Measurements from ENCODE around the gene PCSK5.
A peak's percentile ranks its signal among the peaks of the same experiment; 100 is the strongest.

PCSK5 gene

GRCh38 chr9:76090909-76091308, 200.4 kb downstream of the PCSK5 start:
- no peak for DNase-seq

- no peak for DNase-seq
These were observed 202.1 kb downstream of the PCSK5 start for GRCh38 chr9:76092572-76092971.

GRCh38 chr9:76095585-76095984, 205.1 kb downstream of the PCSK5 start:
- DNase-seq = no peak

- DNase-seq = no peak
These were observed 209.0 kb downstream of the PCSK5 start for GRCh38 chr9:76099516-76099915.

GRCh38 chr9:76101075-76101474, 210.6 kb downstream of the PCSK5 start:
- DNase-seq = no peak

GRCh38 chr9:76101491-76101890, 211.0 kb downstream of the PCSK5 start:
- DNase-seq = no peak

- DNase-seq = no peak
These were observed 211.5 kb downstream of the PCSK5 start for GRCh38 chr9:76101947-76102346.

GRCh38 chr9:76103531-76104315, 213.2 kb downstream of the PCSK5 start:
- DNase-seq = no peak

- DNase-seq = no peak
These were observed 217.0 kb downstream of the PCSK5 start for GRCh38 chr9:76107482-76107881.

GRCh38 chr9:76109953-76110352, 219.5 kb downstream of the PCSK5 start:
- DNase-seq = no peak

- DNase-seq = no peak
These were observed 221.7 kb downstream of the PCSK5 start for GRCh38 chr9:76112151-76112550.

- no peak for DNase-seq
These were observed 223.7 kb downstream of the PCSK5 start for GRCh38 chr9:76114144-76114543.

GRCh38 chr9:76115396-76115795, 224.9 kb downstream of the PCSK5 start:
- DNase-seq = no peak

- DNase-seq = no peak
These were observed 225.6 kb downstream of the PCSK5 start for GRCh38 chr9:76115982-76116646.

- no peak for DNase-seq
These were observed 226.4 kb downstream of the PCSK5 start for GRCh38 chr9:76116913-76117312.

- no peak for DNase-seq
These were observed 237.2 kb downstream of the PCSK5 start for GRCh38 chr9:76127637-76128036.

GRCh38 chr9:76135902-76136301, 245.4 kb downstream of the PCSK5 start:
- peak; percentile 2 for DNase-seq

- peak; percentile 51 for DNase-seq
These were observed 246.5 kb downstream of the PCSK5 start for GRCh38 chr9:76136986-76137385.

- DNase-seq = no peak
These were observed 247.5 kb downstream of the PCSK5 start for GRCh38 chr9:76137931-76138330.

- no peak for DNase-seq
These were observed 247.9 kb downstream of the PCSK5 start for GRCh38 chr9:76138360-76138759.

- DNase-seq = no peak
These were observed 253.4 kb downstream of the PCSK5 start for GRCh38 chr9:76143834-76144233.

- DNase-seq = no peak
These were observed 259.5 kb downstream of the PCSK5 start for GRCh38 chr9:76150013-76150412.

- no peak for DNase-seq
These were observed 260.8 kb downstream of the PCSK5 start for GRCh38 chr9:76151267-76151666.

GRCh38 chr9:76153339-76153738, 262.9 kb downstream of the PCSK5 start:
- no peak for DNase-seq

All from kidney glomerular epithelial cell (primary cell).